ENCODE measurements around the gene PES1.
"Not testable (repeated sequence)": the region's sequence is repeated elsewhere in the genome, so short reads cannot be mapped to it uniquely, and the experiment has no call there.

Gene PES1

DNA sequence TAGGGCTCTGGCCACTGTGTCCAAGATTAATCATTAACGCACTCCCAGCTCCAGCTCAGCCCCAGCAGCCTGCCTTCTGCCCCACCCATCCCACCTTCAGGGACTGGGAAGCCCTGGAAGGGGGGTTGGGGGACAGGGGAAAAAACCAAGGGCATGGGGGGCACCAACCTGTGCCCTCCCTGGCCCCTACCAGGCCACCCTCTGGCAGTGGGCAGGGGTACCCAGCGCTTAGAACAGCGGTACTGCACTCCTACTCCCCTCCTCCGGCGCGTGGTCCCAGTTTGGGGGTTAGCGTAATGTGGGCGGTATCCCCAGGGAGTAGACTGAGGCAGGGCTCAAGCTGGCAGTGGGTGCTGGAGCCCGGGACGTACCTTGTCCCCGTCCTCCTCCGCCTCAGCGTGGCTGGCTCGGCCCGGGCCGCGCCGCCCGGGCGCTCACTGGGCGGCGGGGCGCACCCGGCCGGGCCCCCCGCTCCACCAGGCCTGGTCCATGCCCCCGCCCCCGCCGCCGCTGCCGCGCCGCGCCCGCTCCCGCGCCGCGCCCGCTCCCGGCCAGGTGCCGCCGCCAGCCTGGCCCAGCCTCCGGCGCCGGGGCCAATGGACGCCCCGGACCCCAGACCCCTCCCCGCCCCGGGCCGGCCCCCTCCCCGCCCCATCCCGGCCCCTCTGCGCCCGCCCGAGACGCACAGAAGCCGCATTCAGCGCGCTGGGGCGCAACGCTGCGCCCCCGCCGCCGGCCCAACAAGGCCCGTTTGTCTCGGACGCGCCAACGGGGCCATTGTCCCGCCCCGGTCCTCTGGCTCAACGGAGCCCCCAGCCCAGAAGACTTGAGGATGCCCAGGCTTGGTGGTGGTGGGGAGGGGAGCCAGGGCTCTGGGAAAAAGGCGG lies 17.4 kb downstream of the PES1 start, which contains the start of gene GAL3ST1:
TSS of gene GAL3ST1 (minus strand) at position 571 of the 887 bp plus-strand sequence. CDS start 17,273 bp downstream, outside the sequence.
- DNase-seq (ENCODE audit: low read depth): no peak

DNA sequence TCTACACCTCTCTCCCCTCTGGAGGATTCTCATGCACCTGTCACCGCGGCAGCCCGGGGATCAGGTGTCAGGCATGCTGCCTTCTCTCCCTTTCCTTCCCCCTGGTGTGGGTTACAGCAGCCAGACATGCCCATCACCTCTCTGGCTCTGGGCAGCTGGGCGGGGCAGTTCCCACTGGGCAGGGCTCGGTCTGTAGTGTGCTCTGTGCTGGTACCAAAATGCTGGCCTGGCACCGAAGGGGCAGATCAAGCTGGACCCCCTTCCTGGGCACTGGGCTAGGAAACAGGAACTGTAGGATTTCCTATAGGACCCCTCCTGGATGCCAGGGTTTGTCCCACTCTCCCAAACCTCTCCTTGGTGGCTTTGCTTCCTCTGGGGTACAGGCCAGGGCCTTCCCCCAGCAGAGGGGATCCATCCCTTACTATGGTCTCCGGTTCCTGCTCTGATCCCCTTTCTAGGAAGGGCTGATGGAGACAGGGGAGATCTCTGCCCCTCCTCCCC lies 18.1 kb downstream of the PES1 start:
- no peak for DNase-seq (ENCODE audit: low read depth)

DNA sequence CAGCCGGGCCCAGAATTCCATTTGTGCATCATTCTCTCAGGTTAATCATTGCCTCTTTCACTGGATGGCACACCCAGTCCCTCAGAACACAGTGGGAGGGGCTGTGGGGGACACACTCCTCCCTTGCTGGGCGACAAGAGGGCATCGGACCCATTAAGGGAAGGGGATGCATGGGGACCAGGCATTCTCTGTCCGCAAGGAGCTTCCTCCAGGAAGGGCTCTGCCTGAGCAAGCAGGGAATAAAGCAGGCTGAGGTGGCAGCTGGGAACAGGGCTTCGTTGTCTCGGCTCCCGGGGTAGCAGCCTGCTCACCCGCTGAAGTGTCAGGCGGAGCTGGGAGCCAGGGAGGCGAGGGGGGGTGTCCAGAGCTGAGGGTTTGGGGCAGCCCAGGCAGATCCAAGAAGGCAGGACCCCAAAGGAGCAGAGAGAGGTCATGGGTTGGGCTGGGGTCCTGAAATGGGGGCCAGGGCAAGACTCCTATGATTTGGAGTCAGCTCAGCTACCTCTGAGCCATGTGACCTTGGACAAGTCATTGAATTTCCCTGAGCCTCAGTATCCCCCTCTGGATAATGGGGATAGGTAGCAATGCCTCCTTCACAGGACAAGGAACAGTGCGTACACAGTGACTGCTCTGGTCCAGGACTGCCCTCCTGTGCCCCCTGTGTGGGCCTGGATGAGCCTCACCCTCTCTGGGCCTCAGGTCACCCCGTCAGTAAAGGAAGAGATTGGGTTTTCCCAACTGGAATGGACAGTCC lies 18.7 kb downstream of the PES1 start:
- DNase-seq (ENCODE audit: low read depth): no peak

DNA sequence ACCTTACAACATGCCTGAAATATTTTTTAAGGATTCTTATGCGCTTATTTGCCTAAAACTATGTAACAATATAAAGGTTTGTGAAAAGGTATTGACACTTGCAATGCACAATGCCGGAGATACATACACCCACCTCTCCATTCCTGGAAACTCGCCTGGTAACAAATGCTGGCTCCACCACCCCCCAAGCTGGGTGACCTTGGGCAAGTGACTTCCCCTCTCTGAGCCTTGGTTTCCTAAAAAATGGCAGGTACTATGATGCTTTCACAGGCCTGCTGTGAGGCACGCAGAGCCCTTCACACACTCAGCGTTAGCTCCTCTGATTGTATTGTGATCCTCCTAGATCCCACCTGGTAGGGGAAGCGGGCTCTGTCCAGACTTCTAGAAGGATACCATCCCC lies 19.5 kb downstream of the PES1 start:
- no peak for DNase-seq (ENCODE audit: low read depth)

DNA sequence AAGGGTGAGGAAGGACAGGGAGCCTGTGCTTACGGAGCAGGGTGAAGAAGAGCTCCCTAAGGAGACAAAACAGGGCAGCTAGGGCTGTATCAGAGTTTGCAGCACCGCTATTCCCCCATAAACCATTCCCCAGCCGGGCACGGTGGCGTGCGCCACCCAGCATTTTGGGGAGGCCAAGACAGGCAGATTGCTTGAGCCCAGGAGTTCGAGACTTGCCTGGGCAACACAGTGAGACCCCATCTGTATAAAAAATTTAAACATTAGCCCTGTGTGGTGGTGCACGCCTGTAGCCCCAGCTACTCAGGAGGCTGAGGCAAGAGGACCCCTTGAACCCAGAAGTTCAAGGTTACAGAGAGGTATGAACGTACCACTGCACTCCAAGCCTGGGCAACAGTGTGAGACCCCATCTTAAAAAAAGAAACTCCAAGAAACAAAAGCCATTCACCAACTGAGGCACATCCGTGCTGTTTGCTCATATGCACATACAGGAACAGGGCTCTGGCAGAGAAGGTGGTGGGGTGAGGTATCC lies 22.0 kb downstream of the PES1 start:
- DNase-seq (ENCODE audit: low read depth): no peak

DNA sequence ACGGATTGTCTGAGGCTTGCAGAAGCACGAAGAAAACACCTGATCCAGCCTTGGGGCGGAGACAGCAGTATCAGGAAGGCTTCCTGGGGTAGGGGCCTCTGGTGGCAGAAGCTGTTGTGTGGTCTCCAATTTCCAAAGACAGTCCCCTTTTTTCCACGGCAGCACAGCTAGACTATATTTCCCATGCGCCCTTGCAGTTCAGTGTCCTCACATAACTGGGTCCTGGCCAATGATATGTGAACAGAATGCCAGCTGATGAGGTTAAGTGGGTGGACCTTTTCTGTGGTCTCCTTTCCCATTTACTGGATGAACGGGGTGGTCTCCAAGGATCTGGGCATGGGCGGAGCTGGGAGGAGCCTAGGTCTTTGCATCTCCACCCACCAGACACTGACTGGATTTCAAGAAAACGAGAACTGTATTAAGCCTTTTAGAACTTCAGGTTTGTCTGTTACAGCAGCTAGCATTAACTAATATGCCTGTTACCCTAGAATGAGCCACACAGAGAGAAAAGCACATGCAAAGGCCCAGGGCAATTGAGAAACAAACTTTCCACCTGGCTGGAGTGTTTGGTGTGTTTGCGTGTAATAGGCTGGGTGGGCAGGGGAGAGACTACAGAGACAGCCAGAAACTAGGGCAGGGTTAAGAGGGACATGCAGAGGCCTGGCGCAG lies 23.4 kb downstream of the PES1 start:
- no peak for DNase-seq (ENCODE audit: low read depth)

DNA sequence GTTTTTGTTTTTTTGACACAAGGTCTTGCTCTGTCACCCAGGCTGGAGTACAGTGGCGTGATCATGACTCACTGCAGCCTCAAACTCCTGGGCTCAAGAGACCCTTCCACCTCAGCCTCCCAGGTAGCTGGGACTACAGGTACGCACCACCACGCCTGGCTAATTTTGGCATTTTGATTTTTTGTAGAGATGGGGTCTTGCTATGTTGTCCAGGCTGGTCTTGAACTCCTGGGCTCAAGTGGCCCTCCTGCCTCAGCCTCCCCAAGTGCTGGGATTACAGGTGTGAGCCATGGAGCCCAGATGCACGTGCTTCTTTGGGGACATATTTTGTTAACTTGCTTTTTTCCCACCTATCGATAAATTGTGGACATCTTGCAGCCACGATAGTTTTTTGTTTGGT lies 24.4 kb downstream of the PES1 start:
- not testable (repeated sequence) for DNase-seq (ENCODE audit: low read depth)

DNA sequence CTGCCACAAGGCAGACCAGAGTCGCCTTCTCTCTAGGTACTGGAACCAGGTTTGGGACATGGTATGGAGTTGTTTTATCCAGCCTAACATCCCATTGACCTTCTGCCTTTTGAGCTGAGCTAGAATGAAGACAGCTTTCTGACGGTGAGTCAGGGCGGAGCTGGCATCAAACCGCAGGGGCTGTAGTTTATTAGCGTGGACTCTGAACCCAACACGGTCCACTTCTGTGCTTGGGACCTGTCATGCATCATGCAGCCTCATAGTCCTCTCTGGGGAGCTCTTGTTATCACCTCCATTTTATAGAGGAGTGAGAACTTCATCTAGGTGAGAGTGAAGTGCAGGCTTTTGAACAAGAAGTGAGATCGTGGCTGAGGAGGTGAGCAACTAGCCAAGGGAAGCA lies 25.6 kb downstream of the PES1 start:
- DNase-seq (ENCODE audit: low read depth): no peak

DNA sequence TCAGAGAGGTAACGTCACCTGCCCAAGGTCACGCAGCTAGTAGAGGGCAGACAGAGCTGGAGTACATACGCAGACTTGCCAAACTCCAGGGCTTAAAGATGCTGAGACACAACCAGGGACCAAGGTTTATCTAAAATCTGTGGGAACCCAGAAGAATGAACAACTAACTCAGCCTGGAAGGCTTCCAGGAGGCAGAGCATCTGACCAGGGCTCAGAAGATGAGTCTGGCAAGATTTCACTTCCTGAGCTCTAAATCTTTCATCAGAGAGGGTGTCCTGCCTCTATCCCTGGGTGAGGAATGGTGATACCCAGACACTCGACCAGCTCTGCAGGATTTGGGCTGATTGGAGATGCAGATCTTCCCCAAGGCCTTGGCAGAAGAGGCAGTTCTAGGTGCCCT lies 26.4 kb downstream of the PES1 start:
- DNase-seq (ENCODE audit: low read depth): no peak

DNA sequence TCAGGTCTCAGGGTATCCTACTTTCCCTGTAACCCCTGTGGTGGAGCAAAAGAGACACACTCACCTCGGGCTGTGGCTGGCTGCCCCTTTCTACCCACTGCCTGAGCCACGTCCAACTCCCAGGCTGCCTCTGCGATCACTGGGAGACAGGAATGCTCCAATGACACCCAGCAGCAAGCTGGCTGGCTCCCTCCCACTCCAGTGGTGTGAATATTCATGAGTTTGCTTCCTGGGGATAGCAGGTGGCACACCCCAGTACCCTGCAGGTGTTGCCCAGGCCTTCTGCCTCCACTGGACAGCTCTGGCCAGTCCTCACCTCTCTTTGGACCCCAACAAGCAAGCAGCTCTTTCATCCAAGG lies 27.0 kb downstream of the PES1 start:
- no peak for DNase-seq (ENCODE audit: low read depth)

DNA sequence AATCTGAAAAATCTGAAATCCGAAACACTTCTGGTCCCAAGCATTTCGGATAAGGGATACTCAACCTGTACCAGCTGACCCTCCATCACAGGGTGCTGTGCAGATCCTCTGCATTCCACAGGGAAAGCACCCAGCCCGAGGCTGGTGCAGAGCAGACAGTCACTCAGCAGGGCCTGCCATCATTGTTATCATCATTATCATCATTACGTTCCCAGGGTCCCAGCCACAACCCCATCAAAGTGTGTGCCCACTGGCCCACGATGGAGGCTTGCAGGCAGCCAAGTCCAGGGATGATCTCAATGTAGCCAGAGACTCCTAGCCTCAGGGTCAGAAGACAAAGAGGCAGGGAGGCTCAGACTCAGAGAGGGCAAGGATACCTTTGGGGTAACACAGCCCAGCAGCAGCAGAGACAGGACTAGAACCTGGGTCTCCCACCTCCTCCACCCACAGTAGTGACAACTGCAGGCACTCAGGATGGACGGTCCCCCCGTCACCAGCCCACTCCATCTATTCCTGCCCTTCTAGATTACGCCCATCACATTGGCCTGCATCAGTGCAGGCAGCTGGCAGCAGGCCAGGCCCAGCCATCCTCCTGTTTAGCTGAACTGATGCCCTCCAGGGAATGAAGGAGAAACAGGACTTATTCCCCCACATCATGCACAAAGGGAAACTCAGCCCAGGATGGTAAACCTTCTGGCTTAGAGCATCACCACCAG lies 27.5 kb downstream of the PES1 start:
- no peak for DNase-seq (ENCODE audit: low read depth)

DNA sequence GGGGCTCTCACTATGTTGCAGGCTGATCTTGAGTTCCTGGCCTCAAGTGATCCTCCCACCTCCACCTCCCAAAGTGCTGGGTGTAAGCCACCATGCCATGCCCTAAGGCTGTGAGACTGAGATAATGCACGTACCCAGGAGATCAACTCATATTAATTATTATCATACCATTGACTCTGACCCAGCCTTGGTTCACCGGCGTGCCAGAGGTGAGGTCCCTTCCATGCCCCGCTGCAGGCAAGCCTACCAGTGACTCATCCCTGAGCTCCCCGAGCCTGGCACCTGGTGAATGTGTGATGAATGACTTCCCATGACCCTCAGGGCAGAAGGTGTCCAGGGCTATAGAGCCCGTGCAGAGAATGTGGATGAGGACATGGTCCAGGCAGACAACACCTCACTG lies 29.3 kb downstream of the PES1 start:
- no peak for DNase-seq (ENCODE audit: low read depth)

DNA sequence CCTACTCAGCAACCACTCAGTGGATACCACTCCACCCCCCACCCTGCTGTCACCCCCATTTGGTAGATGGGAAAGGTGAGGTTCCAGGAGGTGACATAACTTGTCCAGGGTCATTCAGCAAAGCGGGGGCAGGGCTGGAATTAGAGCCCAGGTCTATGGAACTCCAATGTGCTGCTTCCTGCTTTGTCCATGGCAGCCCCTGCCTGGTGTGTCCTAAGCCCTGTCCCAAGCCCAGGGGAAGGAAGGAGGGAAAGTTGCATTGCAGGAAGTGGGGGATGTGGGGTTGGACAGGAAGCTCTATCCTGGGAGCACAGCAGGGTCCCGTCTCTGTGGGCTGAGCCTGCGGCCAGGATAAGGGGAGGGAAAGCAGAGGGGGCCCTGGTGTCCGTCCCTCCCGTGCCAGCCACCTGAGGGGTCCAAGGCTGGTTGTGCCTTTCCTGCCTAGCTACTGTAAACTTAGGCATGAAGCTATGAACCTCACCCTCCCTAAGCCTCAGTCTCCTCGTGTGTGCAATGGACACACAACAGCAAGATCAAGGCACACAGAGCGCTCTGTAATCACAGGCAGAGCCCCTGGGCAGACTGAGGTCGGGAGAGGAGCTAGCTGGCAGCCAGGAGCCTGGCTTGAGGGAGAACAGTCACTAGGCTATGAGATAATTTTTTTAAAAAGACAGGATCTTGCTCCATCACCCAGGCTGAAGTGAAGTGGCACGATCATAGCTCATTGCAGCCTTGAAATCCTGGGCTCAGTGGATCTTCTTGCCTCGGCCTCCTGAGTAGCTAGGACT lies 30.1 kb downstream of the PES1 start:
- no peak for DNase-seq (ENCODE audit: low read depth)

DNA sequence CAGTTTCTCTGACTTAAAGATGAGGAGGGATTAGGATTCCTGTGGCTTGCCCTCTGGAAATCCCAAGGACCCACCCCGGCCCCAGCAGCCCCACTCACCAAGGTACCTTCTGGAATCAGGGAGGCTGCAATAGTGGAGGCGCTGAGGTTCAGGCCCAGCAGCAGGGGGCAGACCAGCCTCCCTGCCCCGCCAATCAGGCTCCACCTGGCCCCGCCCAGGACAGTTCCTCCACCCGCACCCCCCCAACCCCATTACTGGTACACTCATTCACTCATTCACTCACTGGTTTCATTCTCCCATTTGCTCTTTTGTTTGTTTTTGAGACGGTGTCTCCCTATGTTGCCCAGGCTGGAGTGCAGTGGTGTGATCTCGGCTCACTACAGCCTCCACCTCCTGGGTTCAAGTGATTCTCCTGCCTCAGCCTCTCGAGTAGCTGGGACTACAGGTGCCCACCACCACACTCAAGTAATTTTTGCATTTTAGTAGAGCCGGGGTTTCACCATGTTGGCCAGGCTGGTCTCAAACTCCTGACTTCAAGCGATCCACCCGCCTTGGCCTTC lies 31.0 kb downstream of the PES1 start:
- not testable (repeated sequence) for DNase-seq (ENCODE audit: low read depth)

DNA sequence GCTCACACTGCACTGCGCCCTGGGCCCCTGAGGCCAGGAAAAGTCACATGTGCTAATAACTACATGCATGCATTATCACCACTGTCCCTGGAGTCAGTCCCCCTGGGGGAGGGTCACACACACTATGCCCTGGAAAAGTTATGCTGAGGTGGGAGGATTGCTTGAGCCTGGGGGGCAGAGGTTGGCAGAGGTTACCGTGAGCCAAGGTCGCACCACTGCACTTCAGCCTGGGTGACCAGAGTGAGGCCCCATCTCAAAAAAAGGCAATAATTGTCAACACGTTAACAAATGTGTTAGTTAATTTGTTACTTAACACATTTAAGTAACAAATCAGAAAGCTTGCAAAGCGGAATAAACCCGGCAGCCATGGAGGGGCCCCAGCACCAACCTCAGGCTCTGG lies 31.8 kb downstream of the PES1 start:
- no peak for DNase-seq (ENCODE audit: low read depth)

DNA sequence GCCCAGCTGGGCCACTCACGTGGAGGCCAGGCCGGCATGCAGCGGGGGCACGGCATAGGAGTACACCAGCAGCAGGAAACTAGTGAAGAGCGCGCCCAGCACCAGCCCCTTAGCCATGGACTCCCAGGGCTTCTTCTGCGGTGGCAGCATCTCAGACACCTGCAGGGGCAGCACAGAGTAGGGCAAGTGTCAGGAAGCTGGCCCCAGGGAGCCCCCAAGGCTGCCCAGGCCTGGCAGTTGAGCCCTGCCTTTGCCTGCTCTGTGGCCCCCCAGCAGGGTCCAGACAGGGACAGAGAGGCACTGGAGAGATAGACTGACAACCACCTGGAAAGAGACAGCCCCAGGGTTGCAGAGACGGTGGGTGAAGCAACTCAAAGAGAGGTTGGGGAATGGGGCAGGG lies 34.5 kb downstream of the PES1 start:
- no peak for DNase-seq (ENCODE audit: low read depth)

DNA sequence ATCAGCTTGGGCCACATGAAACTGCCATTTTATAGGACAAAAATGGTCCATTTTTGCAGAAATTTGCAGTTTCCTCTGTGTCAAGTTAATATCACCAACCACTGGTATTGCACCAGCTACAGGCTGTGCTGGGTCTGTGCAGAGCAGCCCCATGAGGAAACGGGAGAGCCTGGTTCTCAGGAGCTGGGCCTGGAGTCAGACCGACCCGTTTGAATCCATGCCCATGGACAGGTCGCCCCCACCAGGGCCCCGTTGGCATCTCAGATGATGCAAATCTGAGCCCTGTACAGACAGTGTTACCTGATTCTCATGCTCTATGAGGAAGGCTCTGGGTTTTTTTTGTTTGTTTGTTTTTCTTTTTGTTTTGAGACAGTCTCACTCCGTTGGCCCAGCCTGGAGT lies 35.3 kb downstream of the PES1 start:
- DNase-seq (ENCODE audit: low read depth): no peak

DNA sequence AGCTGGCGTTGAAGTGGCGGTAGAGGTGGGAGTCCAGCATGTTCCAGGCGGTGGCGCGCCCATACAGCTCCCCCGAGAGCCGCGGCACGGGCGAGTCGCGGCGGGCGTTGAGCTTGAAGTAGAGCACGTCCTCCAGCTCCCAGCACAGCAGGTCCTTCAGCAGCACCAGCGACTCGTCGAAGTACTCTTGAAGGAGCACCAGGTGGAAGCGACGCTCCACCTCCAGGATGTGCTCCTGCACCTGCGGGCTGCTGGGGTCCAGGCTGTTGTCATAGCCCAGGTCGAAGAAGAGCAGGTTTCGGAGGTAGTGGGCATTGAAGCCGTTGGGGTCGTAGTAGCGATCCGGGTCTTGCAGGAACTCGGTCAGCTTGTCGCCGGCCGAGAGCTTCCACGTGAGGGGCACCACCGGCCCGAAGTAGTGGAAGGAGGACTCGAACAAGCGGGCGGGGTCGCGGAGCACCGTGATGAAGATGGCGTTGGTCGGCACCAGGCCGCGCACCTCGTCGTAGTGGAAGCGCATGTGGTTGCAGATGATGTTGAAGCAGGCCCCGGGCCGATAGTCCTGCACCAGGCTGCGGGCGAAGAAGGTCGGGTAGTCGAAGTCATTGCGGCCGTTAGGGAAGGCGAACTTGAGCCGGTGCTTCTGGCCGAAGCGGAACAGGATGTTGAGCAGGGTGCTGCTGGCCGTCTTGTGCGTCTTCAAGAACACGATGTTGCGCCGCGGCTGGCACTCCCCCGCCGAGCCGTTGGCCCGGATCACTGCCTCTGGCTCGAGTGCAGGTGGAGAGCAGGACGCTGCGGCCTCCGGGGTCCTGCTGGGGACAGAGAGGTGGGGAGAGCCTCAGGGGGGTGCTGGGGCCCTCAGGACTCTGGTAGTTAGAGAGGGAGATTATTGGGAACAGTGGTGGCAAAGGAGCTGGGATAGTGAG lies 36.2 kb downstream of the PES1 start:
- DNase-seq (ENCODE audit: low read depth): no peak

DNA sequence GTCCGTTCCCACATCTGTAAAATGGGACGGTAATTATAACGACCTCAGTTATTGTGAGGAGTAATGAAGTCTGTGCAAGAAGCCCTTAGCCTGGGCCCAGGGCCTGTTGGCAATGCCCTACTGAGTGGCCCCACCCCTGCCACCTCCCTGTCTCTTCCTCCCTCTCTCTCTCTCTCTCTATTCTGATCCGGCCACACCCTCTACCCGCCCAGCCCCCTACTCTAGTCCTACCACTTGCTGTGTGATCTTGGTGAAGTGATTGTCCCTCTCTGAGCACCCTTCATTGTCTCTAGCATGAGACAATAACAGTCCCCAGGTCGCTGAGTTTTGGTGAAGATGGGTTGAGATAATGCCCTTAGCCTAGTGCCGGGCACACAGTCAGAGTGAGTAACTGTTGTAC lies 37.7 kb downstream of the PES1 start:
- DNase-seq (ENCODE audit: low read depth): no peak

Data from activated T-helper 1 cell treated with Interleukin-2 at 50 U/mL for 16 hours (primary cell).